ENCODE results near the gene CAPN11.
A peak's percentile ranks its signal among the peaks of the same experiment; 100 is the strongest.
"Not testable (repeated sequence)": the region's sequence is repeated elsewhere in the genome, so short reads cannot be mapped to it uniquely, and the experiment has no call there.

The CAPN11 gene

DNA sequence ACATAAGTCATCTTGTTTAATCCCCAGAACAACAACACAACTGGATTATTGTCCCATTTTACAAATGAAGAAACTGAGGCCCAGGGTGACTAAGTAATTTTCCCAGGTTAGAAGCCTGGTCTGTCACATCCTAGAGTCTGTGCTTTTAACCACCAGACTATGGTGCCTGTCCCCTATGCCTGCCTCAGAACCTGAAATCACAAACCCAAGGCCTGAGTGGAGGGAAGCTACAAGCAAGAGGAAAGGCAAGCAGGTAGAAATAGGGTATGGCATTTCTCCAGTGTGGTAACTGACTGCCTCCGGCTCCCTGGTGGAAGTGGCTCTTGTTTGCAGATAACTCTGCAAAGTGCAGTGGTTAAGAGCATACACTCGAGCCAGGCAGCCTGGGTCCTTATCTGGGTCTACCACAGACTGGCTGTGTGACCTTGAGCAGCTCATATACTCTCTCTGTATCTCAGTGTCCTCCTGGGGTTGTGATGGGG lies 28.7 kb upstream of the CAPN11 start:
- no peak overlapping the region for H3K27ac ChIP-seq
- DNase-seq (ENCODE audit: low read depth, low spot score), result no peak

DNA sequence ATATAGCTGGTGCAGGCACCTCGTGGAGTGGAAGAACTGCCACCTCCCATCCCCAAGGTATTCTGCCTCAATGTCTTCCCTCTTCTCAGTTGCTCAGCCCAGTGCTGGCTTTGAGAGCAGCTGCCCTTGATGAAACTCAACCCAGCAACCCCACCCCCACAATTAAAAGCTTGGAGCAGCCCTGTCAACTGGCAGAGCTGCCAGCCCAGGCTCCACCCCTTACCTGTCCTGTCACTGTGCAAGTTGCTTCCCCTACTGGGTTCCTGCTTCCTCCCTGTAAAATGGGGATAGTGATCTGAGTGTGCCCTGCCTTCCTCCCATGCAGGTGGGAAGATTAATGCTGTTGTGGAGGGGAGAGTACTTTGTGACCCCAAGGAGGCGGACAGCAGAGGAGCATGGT lies 26.7 kb upstream of the CAPN11 start:
- H3K27ac ChIP-seq, result peak overlapping the region; percentile 17
- DNase-seq (ENCODE audit: low read depth, low spot score), result no peak

DNA sequence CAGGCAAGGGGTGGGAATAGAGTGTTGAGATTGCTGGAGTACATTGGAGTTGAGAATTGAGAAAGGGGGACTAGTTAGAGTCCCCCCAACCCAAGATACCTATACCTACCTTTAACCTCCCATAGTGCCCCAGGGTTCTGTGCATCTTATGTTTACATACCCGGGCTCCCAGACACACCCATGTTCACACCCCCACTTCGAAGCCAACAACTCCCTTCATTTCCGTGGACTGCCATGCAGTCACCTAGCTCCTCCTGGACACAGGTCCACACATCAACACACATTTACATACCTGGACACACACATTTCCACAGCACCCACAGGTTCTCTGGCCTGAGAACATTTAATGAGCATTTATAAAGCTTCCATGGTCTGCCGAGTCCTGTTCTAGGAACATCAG lies 26.1 kb upstream of the CAPN11 start:
- no peak for DNase-seq (ENCODE audit: low read depth, low spot score)
- no peak overlapping the region for H3K27ac ChIP-seq

DNA sequence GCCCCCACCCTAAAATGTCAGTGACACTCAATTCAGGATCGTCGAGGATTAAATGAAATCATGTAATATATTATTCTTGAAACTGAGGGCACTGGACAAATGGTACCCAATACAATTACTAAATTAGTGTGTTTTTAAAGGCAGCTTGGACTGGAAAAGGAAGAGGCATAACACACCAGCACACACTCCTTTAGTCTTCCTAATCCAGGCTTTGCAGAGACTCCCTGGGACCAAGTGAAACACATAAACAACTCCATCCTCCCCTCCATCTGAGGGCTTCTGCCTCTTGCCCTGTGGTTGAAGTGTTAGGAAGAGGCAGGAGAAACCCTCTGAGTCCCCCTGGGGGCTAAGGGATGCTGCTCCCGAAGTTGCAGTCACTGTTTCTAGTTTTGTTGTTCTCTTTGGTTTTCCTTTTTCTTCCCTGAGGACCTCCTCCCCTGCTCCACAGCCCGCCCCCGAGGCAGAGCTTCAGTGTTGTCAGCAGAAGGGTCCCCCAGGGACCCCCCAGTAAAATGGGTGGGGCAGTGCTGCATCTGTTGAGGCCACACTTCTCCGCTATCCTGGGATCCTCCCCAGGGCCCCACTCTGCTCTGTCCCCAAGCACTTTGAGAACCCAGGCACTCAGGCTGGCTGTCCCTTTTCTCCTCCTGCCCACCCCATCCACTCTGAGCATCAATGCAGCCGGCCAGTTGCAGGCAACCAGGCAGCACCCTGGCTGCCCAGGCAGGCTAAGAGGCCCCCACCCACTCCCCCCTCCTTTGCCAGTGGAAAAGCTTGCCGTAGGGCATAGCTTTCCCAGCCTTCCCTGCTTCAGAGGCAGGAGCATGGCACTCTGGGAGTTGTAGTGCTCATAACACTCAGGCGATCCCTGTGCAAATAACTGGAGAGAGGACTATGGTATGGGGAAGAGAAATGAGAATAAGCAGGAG lies 25.4 kb upstream of the CAPN11 start:
- no peak for DNase-seq (ENCODE audit: low read depth, low spot score)
- H3K27ac ChIP-seq, result no peak overlapping the region

DNA sequence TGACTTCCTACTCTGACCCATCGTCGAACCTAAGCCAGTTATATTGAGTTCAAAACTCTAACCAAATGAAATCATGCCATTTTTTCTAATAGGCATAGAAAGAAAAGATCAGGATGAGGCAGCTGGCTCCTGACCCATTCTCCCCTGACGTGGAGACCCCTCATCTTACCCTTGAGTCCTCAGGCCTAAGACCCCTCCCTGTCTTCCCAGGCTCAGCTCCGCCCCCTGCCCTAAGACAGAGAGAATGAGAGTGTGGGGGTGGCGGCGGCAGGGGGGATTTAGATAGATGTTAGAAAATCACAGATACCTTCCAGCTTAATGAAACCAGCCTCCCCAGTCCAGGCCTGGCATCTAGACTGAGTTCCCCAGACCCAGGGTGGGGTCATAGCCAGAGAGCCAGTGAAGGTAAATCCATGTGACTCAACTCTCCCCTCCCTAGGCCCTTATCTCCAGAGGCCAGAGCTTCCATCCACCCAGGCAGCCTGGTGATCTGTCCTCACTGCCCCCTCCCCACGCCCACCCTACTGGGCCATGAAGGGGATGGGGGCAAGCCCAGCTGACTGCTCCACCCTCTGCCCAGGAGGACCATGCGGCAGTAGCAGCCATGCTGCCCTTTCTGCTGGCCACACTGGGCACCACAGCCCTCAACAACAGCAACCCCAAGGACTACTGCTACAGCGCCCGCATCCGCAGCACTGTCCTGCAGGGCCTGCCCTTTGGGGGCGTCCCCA lies 24.5 kb upstream of the CAPN11 start:
- no peak overlapping the region for H3K27ac ChIP-seq
- DNase-seq (ENCODE audit: low read depth, low spot score), result no peak

DNA sequence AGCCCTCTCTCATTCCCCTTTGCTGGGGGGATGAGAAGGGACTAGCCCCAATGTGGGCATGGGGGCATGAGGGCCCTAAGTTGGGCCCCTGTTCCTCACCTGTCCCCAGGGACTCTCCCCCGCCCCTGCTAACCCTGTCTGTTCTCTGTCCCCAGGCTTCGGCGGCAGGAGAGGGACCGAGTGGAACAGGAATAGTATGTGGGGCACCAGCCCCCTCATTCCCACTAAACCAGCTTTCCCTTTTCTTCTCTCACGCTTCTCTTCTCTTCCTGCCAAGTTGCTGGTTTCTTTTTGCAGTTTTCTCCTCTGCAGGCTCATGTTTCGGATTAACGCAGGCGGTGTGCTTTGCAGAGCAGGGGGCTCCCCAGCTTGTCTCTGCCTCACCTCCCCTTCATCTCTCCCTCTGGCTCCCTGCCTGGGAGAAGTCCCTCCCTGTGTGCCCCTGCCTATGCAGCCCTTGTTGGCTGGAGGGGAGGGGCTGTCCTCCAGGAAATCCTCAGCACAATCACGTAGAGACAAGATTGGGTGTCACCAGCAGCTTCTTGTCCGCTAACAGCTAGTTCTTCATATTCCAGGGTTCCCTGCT lies 23.4 kb upstream of the CAPN11 start:
- H3K27ac ChIP-seq, result no peak overlapping the region
- DNase-seq (ENCODE audit: low read depth, low spot score), result no peak

DNA sequence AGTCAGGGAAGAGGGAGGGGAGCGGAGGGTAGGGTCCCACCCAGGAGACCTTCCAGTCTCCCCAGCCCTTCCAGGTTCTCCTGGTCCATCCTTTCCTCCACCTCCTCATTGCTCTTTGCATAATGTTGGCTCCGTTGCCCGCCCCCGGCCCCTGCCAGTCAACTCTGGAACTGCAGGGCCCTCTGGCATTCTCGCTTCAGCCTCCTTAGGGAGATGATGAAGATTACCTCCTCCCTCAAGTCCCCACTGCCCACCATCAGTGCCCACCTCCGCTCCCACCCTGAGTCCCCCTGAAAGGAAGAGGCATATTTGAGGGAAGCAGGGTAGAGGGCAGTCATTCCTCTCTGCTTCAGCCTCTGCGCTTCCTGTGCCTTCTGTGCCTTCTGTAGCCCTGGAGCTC lies 22.7 kb upstream of the CAPN11 start:
- H3K27ac ChIP-seq, result no peak overlapping the region
- no peak for DNase-seq (ENCODE audit: low read depth, low spot score)

DNA sequence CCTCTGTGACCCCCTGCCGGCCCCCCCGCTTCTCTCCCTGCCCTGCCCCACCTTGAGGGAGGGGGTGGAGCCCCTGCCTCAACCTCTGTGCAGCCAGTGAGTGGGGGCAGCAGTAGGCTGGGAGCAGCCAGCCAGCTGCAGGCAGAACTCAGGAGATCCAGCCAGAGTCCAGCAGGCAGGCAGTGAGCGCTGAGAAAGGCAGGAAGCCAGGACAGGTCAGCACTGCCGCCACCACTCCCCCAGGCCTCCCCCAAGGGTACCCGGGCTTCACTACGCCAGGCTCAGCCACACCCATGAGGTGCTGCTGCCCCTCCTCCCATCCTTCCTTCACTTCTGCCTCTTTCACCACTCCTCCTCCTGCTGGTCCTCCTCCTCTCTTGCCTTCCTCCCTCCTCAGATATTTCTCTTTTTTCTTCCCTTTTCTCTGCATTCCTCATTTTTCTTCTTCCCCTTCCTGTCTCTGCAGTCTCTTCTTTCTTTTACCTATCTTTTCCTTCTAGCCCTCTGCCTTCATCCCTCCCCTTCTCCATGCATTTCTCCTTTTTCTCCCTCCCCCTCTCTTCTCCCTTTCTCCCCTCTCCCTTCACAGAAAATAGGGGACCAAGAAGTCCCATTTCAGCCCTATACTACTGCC lies 19.8 kb upstream of the CAPN11 start:
- H3K27ac ChIP-seq, result no peak overlapping the region
- DNase-seq (ENCODE audit: low read depth, low spot score), result no peak

DNA sequence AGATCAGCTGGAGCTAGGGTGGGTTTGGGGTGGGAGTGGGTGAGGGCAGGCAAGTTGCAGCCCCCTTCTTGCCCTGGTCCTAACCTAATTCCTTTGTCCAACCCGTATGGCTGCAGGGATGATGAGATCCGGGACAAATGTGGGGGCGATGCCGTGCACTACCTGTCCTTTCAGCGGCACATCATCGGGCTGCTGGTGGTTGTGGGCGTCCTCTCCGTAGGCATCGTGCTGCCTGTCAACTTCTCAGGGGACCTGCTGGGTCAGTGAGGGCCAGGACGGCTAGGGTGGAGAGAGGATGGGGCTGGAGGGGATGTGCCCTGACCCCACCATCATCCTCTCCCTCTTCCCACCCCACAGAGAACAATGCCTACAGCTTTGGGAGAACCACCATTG lies 19.3 kb upstream of the CAPN11 start:
- H3K27ac ChIP-seq, result no peak overlapping the region
- no peak for DNase-seq (ENCODE audit: low read depth, low spot score)

DNA sequence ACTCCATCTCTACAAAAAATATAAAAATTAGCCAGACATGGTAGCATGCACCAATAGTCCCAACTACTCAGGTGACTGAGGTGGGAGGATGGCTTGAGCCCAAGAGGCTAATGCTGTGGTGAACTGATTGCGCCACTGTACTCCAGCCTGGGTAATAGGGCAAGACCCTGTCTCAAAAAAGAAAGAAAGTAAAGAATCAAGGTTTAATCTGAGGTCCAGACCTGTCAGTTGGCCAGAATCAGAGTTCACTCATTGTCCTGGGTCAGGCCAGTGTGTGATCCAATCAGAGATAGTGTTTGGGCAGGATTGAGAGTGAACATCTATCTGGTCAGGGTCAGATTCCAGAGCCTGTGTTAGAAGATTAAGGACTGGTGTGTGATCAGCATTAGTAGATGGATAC lies 15.8 kb upstream of the CAPN11 start:
- no peak for DNase-seq (ENCODE audit: low read depth, low spot score)
- H3K27ac ChIP-seq, result no peak overlapping the region

DNA sequence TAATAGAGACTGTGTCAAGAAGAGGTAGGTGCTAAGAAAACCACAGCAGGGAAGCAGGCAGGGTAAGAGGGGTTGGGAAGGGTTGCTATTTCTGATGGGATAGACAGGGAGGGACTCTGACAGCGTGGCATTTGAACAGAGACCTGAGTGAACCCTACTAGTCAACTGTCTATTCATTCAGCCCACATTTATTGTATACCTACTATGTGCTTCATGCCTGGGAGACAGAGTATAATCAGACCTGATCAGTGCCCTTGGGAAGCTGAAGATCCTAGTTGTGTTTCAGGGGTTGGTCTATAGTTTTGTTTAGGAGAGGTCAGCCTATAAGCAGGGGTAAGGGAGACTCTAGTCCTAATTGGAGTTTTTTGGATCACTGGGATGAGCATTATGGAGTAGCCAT lies 14.9 kb upstream of the CAPN11 start:
- DNase-seq (ENCODE audit: low read depth, low spot score), result no peak
- no peak overlapping the region for H3K27ac ChIP-seq

DNA sequence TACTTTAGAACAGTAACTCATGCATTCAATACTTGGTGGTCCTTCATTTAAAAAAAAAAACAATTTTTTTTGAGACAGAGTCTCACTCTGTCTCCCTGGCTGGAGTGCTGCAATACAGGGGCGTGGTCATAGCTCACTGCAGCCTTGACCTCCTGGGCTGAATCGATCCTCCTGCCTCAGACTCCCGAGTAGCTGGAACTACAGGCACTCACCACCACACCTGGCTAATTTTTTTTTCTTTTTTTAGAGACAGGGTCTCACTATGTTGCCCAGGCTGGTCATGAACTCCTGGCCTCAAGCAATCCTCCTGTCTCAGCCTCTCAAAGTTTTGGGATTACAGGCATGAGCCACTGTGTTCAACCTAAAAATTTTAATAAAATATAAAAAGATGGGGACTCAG lies 14.1 kb upstream of the CAPN11 start:
- not testable (repeated sequence) for H3K27ac ChIP-seq; DNase-seq (ENCODE audit: low read depth, low spot score)

DNA sequence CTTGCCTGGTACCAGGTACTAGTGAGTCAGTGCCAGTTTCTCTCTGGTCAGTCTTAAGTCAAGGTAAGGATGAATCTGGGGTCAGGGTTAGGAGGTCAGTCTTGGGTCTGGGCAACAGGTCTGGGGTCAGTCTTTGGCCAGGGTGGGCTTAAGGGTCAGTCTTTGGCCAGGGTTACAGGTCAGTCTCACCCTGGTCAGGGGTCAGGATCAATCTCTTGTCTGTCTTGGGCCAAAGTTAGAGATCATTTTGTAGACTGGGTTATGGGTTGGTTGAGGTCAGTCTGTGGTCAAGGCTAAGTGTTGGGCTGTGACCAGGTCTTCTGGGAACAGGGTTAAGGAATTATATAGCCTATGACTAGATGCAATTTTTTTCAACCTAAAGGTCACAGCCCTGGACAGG lies 12.8 kb upstream of the CAPN11 start:
- no peak overlapping the region for H3K27ac ChIP-seq
- DNase-seq (ENCODE audit: low read depth, low spot score), result no peak

DNA sequence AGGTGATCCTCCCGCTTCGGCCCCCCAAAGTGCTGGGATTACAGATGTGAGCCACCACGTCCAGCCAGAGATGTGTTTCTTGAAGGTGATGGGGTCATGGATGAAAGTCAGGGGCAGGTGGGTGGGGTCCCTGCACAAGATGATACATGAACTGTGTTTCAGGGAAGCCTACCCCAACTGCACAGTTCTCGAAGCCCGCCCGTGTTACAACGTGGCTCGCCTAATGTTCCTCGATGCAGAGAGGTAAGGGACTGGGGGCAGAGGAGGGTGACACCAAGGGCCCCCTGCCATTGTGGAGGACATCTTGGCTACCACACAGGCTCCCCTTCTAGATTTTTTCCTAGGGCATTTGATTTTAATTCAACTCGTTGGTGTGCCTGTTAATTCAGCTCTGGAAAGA lies 11.9 kb upstream of the CAPN11 start:
- DNase-seq (ENCODE audit: low read depth, low spot score), result no peak
- no peak overlapping the region for H3K27ac ChIP-seq

DNA sequence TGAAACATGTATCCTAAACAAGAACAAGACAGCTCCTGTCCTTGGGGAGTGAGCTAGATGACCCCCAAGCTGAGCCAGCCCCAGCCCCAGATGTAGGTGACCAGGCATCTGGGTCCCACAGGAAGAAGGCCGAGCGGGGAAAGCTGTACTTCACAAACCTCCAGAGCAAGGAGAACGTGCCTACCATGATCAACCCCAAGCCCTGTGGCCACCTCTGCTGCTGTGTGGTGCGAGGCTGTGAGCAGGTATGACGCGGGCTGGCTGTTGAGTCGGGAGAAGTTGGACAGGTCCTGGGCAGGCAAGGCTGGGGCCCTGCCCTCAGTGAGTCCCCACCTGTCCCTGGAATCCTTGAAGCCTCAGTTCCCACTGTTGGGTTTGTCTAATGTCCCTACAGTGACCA lies 11.4 kb upstream of the CAPN11 start:
- no peak for DNase-seq (ENCODE audit: low read depth, low spot score)
- H3K27ac ChIP-seq, result no peak overlapping the region

DNA sequence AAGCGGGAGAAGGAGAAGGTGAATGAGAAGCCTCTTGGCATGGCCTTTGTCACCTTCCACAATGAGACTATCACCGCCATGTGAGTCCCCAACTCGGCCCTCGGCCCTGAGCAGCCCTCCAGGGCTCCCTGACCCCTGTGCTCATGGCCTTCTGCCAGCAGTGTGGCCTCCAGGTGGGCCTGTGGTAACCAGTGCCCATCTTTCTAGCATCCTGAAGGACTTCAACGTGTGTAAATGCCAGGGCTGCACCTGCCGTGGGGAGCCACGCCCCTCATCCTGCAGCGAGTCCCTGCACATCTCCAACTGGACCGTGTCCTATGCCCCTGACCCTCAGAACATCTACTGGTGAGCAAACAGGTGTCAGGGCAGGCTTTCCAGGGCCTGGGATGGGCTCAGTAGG lies 10.3 kb upstream of the CAPN11 start:
- no peak for DNase-seq (ENCODE audit: low read depth, low spot score)
- no peak overlapping the region for H3K27ac ChIP-seq

DNA sequence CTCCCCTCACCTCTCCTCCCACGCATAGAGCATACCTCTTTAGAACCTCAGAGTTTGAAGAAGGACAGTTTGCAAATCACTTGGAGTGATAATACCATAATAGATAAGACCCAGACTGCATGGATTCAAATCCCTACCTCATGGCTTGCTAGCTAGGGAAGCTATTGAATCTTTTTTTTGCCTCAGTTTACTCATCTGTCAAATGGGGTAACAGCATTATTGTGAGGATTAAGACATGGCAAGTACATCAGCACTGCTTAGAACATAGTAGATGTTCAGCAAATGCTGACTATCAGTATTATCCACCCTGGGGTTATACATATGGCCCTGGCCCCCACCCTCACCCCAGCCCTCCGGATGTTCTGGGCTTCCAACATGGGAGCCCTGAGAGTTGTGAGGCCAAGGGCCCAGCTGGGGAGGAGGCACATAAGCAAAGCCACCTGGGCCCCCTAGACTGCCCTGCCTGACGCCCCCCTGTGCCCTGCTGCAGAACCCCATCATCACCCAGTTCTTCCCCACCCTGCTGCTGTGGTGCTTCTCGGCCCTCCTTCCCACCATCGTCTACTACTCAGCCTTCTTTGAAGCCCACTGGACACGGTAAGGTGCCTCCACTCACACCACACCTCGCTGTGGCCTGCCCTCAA lies 9.1 kb upstream of the CAPN11 start:
- no peak overlapping the region for H3K27ac ChIP-seq
- DNase-seq (ENCODE audit: low read depth, low spot score), result no peak

DNA sequence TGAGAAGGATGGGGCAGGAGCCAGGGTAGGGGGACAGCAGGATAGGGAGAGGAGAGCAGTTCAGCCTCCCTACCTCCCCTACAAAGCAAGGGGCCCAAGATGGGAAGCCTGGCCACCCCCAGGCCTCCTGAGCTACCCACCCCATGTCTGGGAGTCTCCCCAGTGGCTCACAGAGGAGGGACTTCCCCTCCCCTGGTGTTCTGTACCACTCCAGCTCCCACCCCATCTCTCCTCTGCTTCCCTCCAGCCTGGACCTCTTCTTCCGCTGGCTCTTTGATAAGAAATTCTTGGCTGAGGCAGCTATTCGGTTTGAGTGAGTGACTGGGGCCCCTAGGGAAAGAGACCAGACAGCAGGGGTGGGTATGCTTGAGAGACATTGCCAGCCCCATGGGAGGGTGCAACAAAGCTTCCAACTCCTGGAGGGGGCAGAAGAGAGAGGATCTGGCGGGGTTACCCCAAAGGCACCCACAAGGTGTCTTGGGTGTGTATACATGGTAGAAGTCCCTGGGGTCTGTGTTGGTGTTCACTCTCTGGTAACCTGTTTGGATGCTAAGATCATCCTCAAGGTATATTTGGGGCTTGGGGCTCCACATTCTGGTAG lies 8.2 kb upstream of the CAPN11 start:
- H3K27ac ChIP-seq, result no peak overlapping the region
- no peak for DNase-seq (ENCODE audit: low read depth, low spot score)

DNA sequence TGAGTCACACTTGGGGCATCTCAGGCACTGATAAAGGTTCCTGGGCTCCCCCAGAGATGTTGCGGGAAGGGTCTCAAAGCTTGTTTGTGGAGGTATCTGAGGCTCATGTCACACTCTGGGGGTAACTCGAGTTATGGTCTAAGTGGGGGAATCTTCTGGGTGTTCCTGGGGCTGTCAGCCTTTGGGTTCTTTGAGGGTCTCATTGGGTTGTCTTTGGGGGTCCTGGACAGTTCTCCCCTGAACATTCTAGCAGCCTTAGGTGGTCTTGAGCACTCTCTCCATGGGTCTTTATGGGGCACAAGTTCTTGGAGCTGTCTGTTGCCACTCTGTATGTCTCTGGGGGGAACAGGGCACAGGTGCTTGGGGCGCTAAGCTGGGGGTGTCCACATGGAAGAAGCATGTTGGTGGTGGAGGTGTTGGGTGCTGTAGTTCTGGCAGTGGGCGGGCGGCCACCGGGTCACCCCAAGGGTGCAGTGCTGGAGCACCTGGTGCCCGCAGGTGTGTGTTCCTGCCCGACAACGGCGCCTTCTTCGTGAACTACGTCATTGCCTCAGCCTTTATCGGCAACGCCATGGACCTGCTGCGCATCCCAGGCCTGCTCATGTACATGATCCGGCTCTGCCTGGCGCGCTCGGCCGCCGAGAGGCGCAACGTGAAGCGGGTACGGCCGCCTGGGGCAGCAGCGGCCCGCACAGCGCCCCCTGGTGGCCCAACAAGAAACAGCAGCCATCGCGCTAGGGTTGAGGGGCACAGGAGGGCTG lies 7.1 kb upstream of the CAPN11 start:
- peak; percentile 27 for DNase-seq (ENCODE audit: low read depth, low spot score)
- no peak overlapping the region for H3K27ac ChIP-seq

Measured in epithelial cell of prostate (primary cell).